ENCODE measurements around the gene TMA16. TPM values are rescaled to one million over a fixed set of nuclear protein-coding genes. Genes with fewer than 3 reads are reported as not detected.
A peak's percentile ranks its signal among the peaks of the same experiment; 100 is the strongest.
"Not testable (repeated sequence)": the region's sequence is repeated elsewhere in the genome, so short reads cannot be mapped to it uniquely, and the experiment has no call there.

TMA16 gene
- 10 to 100 TPM; 40.2 to 60.5 TPM for total RNA-seq

DNA sequence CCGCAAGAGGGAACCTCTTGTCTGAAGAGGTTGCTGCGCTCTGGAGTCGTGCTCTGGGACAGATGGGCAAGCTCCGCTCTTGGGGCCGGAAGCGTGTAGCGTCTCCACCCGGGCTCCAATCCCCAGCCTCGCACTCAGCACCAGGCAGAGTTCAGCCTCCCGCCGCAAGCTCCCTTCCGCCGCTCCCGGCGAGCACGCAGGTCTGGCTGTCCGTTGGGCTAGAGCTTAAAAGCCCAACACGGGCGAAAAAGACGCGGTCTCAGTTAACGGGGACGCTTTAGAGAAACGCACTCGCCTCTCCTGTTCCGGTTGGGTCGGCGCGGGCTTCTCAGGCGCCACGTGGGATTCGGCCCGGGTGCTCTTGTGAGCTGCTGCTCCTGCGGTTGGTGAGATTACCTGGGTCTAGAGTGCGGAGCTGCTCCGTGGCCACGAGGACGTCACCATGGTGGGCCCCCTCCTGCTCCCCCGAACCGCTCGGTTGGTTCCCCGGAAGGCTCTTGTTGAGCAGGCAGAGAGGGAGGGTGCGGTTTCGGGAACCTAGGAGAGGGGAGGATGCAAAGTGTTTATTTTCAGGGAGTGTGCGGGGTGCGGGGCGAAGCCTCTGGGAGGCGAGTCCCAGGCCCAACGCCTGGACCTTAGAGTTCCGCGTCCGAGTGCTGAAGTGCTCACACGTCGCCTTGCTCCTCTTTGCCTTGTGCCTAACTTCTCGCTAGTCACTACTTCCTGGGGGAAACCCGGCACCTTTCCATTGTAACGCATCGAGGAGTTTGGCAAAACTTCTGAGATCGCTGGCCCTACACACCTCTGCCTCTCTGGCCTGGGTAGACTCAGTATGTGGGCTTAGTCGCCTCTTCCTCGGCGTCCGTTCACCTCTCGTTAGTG lies at the start of gene TMA16:
TMA16 (plus strand) TSS at position 331 of the 882 bp plus-strand sequence; CDS start at position 443, 112 bp downstream.
- H3K27me3 Mint-ChIP-seq = peaks cover 0 to 10% of the 10 kb centered on the region in 2 donors
- no peaks in the 10 kb centered on the region for H3K9me3 Mint-ChIP-seq
- ATAC-seq (peak; percentile 96 to 98), DNase-seq (ENCODE audit: low spot score) (peak; percentile 88)
- peaks cover 4% of the 10 kb centered on the region for H3K36me3 Mint-ChIP-seq
- H3K4me3 Mint-ChIP-seq = peak within 1 kb of the TSS; percentile 89
- H3K4me1 Mint-ChIP-seq (ENCODE audit: low read depth in 2 of 2) = peaks cover 21 to 22% of the 10 kb centered on the region in 2 donors
- peak within 1 kb of the TSS; percentile 98 to 99 for H3K27ac Mint-ChIP-seq

DNA sequence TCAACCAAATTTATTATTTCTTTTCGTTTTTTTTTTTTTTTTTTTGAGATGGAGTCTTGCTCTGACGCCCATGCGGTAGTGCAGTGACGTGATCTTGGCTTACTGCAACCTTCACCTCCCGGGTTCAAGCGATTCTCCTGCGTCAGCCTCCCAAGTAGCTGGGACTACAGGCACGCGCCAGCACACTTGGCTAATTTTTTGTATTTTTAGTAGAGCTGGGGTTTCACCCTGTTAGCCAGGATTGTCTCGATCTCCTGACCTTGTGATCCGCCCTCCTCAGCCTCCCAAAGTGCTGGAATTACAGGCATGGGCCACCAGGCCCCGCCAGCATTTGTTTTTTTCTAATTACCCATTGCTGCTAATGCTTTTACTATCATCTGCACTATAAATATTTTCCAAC lies 47.5 kb upstream of the TMA16 start:
- H3K27ac Mint-ChIP-seq; H3K4me1 Mint-ChIP-seq (ENCODE audit: low read depth in 2 of 2); DNase-seq (ENCODE audit: low spot score); H3K27me3 Mint-ChIP-seq; H3K36me3 Mint-ChIP-seq; H3K9me3 Mint-ChIP-seq; ATAC-seq; H3K4me3 Mint-ChIP-seq: not testable (repeated sequence)

DNA sequence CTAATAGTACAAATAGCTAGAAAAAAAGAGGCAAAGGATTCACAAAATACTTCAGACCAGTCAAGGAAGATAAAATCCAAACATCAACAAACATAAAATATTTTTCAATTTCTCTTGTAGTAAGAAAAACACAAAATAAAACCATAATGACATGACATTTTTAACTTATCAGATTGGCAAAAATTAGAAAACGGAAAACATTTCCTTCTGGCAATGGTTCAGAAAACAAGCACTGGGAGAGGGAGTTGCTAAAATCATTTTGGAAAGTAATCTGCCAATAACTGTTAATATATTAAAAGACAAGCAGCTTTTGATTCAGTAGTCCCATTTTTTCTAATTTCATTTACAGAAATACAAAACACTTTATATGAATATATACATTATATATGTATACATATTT lies 47.0 kb upstream of the TMA16 start:
- Mint-ChIP-seq H3K36me3 (no peaks in the 10 kb centered on the region), H3K4me1 (ENCODE audit: low read depth in 2 of 2) (no peaks in the 10 kb centered on the region), H3K9me3 (no peaks in the 10 kb centered on the region), H3K27ac (no peak overlapping the region), H3K27me3 (peaks cover 5 to 13% of the 10 kb centered on the region in 2 donors), H3K4me3 (no peak overlapping the region)
- DNase-seq (ENCODE audit: low spot score) (no peak), ATAC-seq (no peak)

- Mint-ChIP-seq H3K4me1 (ENCODE audit: low read depth in 2 of 2) (no peaks in the 10 kb centered on the region), H3K4me3 (no peak overlapping the region), H3K27me3 (peaks cover 2 to 16% of the 10 kb centered on the region in 2 donors), H3K27ac (no peak overlapping the region), H3K36me3 (no peaks in the 10 kb centered on the region), H3K9me3 (no peaks in the 10 kb centered on the region)
- DNase-seq (ENCODE audit: low spot score) (no peak), ATAC-seq (no peak)
Observed at GRCh38 chr4:163448540-163449203, 45.8 kb upstream of the TMA16 start.

DNA sequence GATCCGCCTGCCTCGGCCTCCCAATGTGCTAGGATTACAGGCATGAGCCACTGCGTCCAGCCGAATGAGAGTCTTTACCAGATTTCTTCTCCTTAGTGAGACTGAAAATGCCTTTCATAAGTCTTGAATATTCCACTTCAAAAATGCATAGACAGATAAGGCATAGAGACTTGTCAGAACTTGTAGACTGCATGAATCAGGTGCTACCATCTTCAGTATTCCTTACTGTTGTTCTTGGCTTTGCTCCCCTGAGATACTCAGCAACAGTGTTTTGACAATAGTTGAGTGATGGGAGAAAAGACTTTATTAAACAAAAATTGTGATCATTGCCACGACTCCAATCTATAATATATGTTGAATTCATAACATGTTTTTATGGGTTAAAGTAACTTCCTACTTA lies 31.9 kb upstream of the TMA16 start:
- Mint-ChIP-seq H3K9me3 (no peaks in the 10 kb centered on the region), H3K4me3 (no peak overlapping the region), H3K27ac (no peak overlapping the region), H3K4me1 (ENCODE audit: low read depth in 2 of 2) (no peaks in the 10 kb centered on the region), H3K27me3 (peaks cover 0 to 27% of the 10 kb centered on the region in 2 donors), H3K36me3 (no peaks in the 10 kb centered on the region)
- no peak for DNase-seq (ENCODE audit: low spot score)
- ATAC-seq = no peak

- H3K4me3 Mint-ChIP-seq = no peak overlapping the region
- H3K36me3 Mint-ChIP-seq = no peaks in the 10 kb centered on the region
- no peak for DNase-seq (ENCODE audit: low spot score)
- no peaks in the 10 kb centered on the region for H3K9me3 Mint-ChIP-seq
- no peak overlapping the region for H3K27ac Mint-ChIP-seq
- H3K4me1 Mint-ChIP-seq (ENCODE audit: low read depth in 2 of 2) = no peaks in the 10 kb centered on the region
- peaks cover 11 to 54% of the 10 kb centered on the region in 2 donors for H3K27me3 Mint-ChIP-seq
- no peak for ATAC-seq
Observed at GRCh38 chr4:163467082-163467770, 27.3 kb upstream of the TMA16 start.

GRCh38 chr4:163470391-163470790 lies 24.1 kb upstream of the TMA16 start:
- no peaks in the 10 kb centered on the region for H3K4me1 Mint-ChIP-seq (ENCODE audit: low read depth in 2 of 2)
- DNase-seq (ENCODE audit: low spot score) (no peak), ATAC-seq (no peak)
- H3K36me3 Mint-ChIP-seq = no peaks in the 10 kb centered on the region
- H3K27me3 Mint-ChIP-seq = peaks cover 14 to 39% of the 10 kb centered on the region in 2 donors
- H3K27ac Mint-ChIP-seq = no peak overlapping the region
- H3K4me3 Mint-ChIP-seq = no peak overlapping the region
- H3K9me3 Mint-ChIP-seq = no peaks in the 10 kb centered on the region

- Mint-ChIP-seq H3K4me3 (no peak overlapping the region), H3K4me1 (ENCODE audit: low read depth in 2 of 2) (no peaks in the 10 kb centered on the region), H3K27me3 (peaks cover 12 to 38% of the 10 kb centered on the region in 2 donors), H3K36me3 (no peaks in the 10 kb centered on the region), H3K9me3 (no peaks in the 10 kb centered on the region), H3K27ac (no peak overlapping the region)
- ATAC-seq (peak in 1 of 2 donors; percentile 43), DNase-seq (ENCODE audit: low spot score) (no peak)
Observed at GRCh38 chr4:163473130-163473529, 21.4 kb upstream of the TMA16 start.

- H3K9me3 Mint-ChIP-seq = no peaks in the 10 kb centered on the region
- no peak for ATAC-seq
- no peak within 1 kb of the TSS for H3K27ac Mint-ChIP-seq
- no peaks in the 10 kb centered on the region for H3K36me3 Mint-ChIP-seq
- H3K4me3 Mint-ChIP-seq = no peak within 1 kb of the TSS
- DNase-seq (ENCODE audit: low spot score) = no peak
- H3K4me1 Mint-ChIP-seq (ENCODE audit: low read depth in 2 of 2) = no peaks in the 10 kb centered on the region
- H3K27me3 Mint-ChIP-seq = peaks cover 9 to 35% of the 10 kb centered on the region in 2 donors
Observed at GRCh38 chr4:163473576-163473975, 20.9 kb upstream of the TMA16 start, which contains the start of gene TKTL2. TKTL2 (minus strand) TSS chr4:163473754; CDS start chr4:163473734, 20 bp downstream.

DNA sequence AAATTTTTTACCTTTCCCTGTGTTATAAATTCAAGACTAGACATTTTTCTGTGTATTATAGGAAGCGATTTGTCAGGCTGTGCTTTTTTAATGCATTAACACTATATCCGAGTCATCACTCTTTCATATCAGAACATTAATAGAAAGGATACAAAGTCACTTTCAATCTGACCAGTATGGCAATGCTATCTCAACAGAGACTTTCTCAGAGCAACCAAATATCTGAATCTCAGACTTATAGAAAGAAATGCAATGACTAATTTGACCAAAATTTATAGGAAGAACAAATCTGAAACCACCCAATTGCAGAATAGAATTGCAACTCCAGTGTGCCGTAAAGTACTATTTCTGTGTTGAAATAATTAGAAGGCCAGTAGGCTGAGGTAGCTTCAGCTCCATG lies 20.5 kb upstream of the TMA16 start:
- no peak for ATAC-seq
- Mint-ChIP-seq H3K4me1 (ENCODE audit: low read depth in 2 of 2) (no peaks in the 10 kb centered on the region), H3K36me3 (no peaks in the 10 kb centered on the region), H3K27me3 (peaks cover 10 to 34% of the 10 kb centered on the region in 2 donors), H3K9me3 (no peaks in the 10 kb centered on the region), H3K4me3 (no peak overlapping the region), H3K27ac (no peak overlapping the region)
- DNase-seq (ENCODE audit: low spot score) = no peak

GRCh38 chr4:163476761-163477438 lies 17.6 kb upstream of the TMA16 start:
- DNase-seq (ENCODE audit: low spot score) (no peak), ATAC-seq (no peak)
- H3K27me3 Mint-ChIP-seq = peaks cover 7 to 9% of the 10 kb centered on the region in 2 donors
- H3K9me3 Mint-ChIP-seq = no peaks in the 10 kb centered on the region
- H3K36me3 Mint-ChIP-seq = no peaks in the 10 kb centered on the region
- no peak overlapping the region for H3K27ac Mint-ChIP-seq
- H3K4me1 Mint-ChIP-seq (ENCODE audit: low read depth in 2 of 2) = no peaks in the 10 kb centered on the region
- H3K4me3 Mint-ChIP-seq = no peak overlapping the region

DNA sequence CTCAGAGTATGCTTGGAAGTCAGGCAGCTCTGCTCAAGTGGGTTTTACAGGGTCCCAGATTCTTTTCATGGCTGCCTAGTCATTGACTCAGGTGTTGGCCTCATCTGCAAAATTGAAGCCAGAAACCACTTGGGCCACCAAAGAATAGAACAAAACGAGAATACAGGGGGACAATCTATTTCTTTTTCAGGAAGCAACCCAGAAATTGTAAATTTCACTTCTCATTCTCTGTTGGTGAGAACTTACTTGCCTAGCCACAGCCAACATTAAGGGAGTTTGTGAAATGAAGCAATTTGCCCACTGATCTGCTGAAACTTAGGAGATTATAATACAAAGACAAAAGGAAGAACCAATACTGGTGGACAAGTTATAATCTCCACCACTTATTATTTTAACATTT lies 12.3 kb upstream of the TMA16 start:
- Mint-ChIP-seq H3K9me3 (no peaks in the 10 kb centered on the region), H3K27ac (no peak overlapping the region), H3K4me1 (ENCODE audit: low read depth in 2 of 2) (no peaks in the 10 kb centered on the region), H3K27me3 (peaks cover 0 to 4% of the 10 kb centered on the region in 2 donors), H3K4me3 (no peak overlapping the region), H3K36me3 (no peaks in the 10 kb centered on the region)
- ATAC-seq = no peak
- no peak for DNase-seq (ENCODE audit: low spot score)

DNA sequence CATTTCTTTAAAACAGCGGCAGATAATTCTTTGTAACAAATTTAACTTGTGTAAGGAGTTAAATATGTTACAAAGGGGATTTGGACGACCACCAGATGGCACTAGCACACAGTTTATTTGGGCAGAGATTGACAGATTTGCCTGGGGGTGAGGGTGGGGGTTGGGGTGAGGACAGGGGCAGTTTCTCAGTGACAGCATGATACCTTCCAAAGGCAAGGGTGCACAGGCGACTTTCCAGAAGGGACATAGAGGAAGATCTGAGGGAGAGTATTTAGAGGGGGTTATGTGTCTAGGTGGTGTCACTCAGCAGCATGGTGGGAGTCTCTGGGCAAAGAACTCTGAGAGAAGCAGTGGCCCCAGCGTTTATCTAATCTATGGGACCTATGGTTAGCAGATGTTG lies 9.6 kb upstream of the TMA16 start:
- no peak overlapping the region for H3K4me3 Mint-ChIP-seq
- no peak overlapping the region for H3K27ac Mint-ChIP-seq
- H3K27me3 Mint-ChIP-seq = peaks cover 8 to 14% of the 10 kb centered on the region in 2 donors
- no peaks in the 10 kb centered on the region for H3K36me3 Mint-ChIP-seq
- H3K9me3 Mint-ChIP-seq = no peaks in the 10 kb centered on the region
- ATAC-seq (peak in 1 of 2 donors; percentile 70), DNase-seq (ENCODE audit: low spot score) (no peak)
- H3K4me1 Mint-ChIP-seq (ENCODE audit: low read depth in 2 of 2) = no peaks in the 10 kb centered on the region

All from natural killer cell treated with Interleukin-12 subunit alpha and Interleukin-12 subunit beta and Interleukin-15 and Interleukin-18, amount 100 ng/mL, for 72 hours (primary cell).